SK-N-SH (cell line): ENCODE results near the gene BTBD9.

Experiments
- PBX3 ChIP-seq: IDR thresholded peaks from 2 replicates; pipeline ENCODE4; 2012
- POLR2AphosphoS5 ChIP-seq: IDR thresholded peaks from 2 replicates; pipeline ENCODE4 v1.6.1; 2012; ENCODE audit warnings: low read depth, low read length
- RAD21 ChIP-seq: IDR thresholded peaks from 2 replicates; pipeline ENCODE4 v1.6.1; 2012; ENCODE audit warnings: mild to moderate bottlenecking, low read length
- SIN3A ChIP-seq: IDR thresholded peaks from 2 replicates; pipeline ENCODE4 v1.6.1; 2012; ENCODE audit warnings: low read depth, mild to moderate bottlenecking, low read length, moderate library complexity, borderline replicate concordance
- YY1 ChIP-seq: IDR thresholded peaks from 2 replicates; pipeline ENCODE4 v1.4.0; 2012; ENCODE audit warnings: low read depth, mild to moderate bottlenecking
- TF ChIP-seq, protein P1 (sequence below): fragments of 200-600 bp; sonication (generic); IDR thresholded peaks from 2 replicates; pipeline ENCODE4 v1.6.1; 2017; ENCODE audit warnings: antibody characterized with exemption, mild to moderate bottlenecking, moderate library complexity

GRCh38 chr6:38684904-38685303, 45.2 kb upstream of the BTBD9 start:
- TF ChIP-seq SIN3A (no peak), POLR2AphosphoS5 (no peak), YY1 (no peak), RAD21 (no peak), PBX3 (no peak)
- TF ChIP-seq, protein P1, sequence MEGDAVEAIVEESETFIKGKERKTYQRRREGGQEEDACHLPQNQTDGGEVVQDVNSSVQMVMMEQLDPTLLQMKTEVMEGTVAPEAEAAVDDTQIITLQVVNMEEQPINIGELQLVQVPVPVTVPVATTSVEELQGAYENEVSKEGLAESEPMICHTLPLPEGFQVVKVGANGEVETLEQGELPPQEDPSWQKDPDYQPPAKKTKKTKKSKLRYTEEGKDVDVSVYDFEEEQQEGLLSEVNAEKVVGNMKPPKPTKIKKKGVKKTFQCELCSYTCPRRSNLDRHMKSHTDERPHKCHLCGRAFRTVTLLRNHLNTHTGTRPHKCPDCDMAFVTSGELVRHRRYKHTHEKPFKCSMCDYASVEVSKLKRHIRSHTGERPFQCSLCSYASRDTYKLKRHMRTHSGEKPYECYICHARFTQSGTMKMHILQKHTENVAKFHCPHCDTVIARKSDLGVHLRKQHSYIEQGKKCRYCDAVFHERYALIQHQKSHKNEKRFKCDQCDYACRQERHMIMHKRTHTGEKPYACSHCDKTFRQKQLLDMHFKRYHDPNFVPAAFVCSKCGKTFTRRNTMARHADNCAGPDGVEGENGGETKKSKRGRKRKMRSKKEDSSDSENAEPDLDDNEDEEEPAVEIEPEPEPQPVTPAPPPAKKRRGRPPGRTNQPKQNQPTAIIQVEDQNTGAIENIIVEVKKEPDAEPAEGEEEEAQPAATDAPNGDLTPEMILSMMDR, result no peak
